UCSD-AML1 (cell line): ENCODE data around the gene WIPI1.
A peak's percentile ranks its signal among the peaks of the same experiment; 100 is the strongest.
"Not testable (repeated sequence)": the region's sequence is repeated elsewhere in the genome, so short reads cannot be mapped to it uniquely, and the experiment has no call there.

Experiments used
- DNase-seq: peaks from one replicate; lab custom pipeline; 2025; ENCODE audit not compliant: unreplicated experiment; lab: John Stamatoyannopoulos, UW

WIPI1 gene, protein sequence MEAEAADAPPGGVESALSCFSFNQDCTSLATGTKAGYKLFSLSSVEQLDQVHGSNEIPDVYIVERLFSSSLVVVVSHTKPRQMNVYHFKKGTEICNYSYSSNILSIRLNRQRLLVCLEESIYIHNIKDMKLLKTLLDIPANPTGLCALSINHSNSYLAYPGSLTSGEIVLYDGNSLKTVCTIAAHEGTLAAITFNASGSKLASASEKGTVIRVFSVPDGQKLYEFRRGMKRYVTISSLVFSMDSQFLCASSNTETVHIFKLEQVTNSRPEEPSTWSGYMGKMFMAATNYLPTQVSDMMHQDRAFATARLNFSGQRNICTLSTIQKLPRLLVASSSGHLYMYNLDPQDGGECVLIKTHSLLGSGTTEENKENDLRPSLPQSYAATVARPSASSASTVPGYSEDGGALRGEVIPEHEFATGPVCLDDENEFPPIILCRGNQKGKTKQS

GRCh38 chr17:68457168-68457538 is at the start of gene WIPI1:
Gene WIPI1, minus strand, starts transcription at chr17:68457496. Its CDS starts 75 bp downstream, at chr17:68457421.
- no peak for DNase-seq

DNA sequence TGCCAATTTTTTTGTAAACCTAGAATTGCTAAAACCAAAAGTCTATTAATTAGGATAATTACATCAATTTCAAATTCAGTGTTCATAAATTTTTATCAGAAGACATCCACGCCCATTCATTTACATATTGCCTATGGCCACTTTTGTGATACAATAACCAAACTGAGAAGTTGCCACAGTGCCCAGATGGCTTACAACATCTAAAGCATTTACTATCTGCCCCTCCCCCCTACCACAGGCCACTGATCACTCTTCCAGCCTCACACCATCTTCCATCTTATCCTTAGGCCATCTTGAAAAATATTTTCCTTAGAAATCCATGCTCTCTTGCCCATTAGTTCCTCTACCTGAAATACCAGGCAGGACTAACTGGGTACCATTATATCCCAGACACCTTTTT is 48.7 kb upstream of the WIPI1 start:
- no peak for DNase-seq

DNA sequence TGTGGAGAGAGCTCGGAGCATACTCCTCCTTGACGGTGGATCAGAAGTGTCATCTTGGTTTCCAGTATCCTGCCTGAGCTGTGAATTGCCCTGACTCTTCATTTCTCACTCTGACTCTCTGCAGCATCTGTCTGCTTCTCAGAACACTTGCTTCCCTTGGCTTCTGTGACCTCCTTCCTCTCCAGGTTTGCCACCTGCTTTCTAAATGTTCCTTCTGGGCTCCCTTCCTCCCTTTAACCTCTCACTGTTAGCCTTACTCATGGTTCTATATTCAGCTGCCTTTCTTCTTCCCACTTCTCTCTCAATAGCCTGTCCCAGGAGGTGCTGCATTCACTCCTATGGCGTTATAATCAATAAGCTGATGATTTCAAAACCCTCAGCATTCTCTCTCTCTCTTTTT is 43.8 kb upstream of the WIPI1 start:
- no peak for DNase-seq

- DNase-seq, result no peak
Measured at GRCh38 chr17:68499587-68499986, 42.3 kb upstream of the WIPI1 start.

DNA sequence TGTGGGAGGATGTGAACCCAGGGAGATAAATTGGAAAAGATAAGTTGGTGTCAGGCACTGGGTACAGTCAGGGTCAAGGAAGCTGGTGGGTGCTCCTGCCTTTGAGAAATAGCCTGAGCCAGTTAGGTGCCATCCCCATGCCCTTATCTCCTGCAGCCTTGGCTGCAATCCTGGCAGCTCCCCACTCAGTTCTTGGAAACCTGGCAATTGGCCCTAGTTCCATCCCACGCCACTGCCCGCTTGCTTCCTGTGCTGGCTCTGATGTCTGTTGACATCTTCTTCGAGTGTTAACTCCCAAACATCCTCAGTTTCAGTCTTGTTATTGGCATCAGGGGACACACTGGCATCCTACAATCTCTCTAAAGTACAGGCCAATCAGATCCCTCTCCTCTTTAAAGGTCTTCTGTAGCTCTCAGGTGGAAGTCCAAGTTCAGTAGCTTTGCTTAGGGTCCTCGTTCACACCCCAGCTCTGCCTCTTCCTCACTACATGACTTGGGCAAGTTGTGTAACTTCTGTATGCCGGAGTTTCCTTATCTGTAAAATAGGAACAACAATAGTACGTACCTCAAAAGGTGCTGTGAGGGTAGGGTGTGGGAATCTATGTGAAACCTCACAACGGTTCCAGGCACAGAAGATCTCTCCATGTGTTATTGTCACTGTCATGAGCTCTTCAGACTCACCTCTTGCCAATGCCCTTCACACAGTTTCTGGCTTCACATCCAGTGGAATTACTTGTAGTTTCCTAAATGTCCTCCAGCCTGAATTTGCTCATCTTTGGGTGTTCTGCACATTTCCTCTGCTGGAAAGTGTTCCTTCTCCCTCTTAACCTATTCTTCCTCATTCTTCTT is 41.4 kb upstream of the WIPI1 start:
- peak; percentile 26 for DNase-seq

DNA sequence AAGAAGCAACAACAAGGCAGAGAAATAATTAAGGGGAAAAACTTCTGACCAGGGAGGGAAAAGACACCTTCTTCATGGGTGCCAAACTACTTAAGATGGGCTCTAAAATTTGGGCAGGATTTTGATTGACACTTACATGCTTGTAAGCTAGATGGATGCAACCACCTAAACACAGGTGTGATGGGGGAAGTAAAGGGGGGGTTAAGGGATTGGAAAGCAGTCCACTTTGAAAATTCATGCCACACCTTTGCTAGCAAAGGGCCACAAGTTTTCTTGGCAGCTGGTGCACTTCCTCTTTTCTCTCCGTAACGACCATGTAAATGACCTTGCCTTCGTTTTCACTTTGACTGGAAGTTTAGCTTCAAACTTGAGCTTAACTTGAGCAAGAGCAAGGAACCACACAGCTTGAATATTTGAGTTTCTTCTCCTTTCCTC is 40.6 kb upstream of the WIPI1 start:
- DNase-seq, result no peak

DNA sequence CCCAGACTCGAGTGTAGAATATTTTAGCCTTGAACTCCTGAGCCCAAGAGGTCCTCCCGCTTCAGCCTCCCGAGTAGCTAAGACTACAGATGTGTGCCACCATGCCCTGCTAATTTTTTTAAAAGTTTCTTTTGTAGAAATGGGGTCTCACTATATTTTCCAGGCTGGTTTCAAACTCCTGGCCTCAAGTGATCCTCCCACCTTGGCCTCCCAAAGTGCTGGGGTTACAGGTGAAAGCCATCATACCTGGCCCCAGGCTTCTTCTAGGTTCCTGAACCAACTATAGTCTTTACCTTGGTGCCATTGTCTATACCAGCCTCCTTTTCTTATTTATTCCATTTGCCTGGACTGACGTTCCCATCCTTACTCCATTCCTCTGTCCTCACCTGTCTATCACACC is 37.8 kb upstream of the WIPI1 start:
- DNase-seq, result no peak

GRCh38 chr17:68492394-68493054 is 35.2 kb upstream of the WIPI1 start:
- not testable (repeated sequence) for DNase-seq

- DNase-seq, result peak; percentile 57
Measured at GRCh38 chr17:68491381-68492231, 34.3 kb upstream of the WIPI1 start.

DNA sequence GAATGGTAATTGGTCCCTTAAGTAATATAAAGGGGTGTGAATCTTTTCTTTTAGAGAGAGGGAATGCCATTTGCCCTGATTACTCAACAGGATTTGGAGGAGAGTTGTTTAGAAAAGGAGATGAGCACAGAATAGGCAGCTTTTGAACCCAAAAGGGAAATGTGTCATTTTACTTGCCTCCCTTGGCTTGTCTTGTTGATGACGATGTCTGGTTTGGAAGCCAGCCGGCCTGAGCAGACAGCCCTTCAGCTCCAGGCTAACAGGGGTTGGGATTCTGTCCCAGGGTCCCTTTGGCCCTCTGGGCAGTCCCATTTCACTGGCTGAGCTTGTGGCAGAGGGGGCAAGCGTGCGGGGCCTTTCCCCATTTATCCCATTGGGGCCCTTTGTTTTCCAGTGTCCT is 32.6 kb upstream of the WIPI1 start:
- no peak for DNase-seq

DNA sequence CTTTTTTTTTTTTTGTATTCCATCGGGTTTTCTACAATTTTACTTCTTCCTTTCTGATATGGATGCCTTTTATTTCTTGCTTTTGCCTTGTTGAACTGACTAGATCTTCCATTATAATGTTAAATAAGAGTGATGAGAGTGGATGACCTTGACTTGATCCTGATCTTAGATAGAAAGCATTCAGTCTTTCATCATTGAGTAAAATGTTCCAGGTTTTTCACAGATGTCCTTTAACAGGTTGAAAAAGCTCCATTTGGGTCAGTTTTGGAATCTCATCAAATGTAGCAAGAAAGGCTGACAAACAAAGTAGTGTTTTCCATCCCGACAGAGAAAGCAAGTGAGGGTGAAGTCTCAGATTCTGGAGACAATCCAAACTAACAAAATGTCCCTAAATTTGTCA is 27.2 kb upstream of the WIPI1 start:
- no peak for DNase-seq

GRCh38 chr17:68482576-68483041 is 25.3 kb upstream of the WIPI1 start:
- DNase-seq, result no peak

- DNase-seq, result no peak
Measured at GRCh38 chr17:68480885-68481284, 23.6 kb upstream of the WIPI1 start.

DNA sequence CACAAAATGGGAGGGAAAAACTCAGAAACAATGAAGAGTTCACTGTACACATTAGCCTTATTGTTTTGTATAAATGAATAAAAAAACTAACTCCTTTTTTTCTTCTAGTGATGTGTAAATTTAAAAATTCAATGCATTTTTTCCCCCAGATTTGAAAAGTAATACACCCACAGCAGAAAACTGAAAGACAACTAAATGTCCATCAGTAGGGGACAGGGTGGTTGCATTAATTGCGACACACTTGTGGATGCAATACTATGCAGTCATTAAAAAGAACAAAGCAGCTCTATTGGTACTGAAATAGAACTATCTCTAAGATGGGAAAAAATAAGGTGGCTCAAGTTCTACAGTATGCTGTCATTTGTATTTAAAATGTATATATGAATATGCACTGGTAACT is 13.7 kb upstream of the WIPI1 start:
- DNase-seq, result no peak

DNA sequence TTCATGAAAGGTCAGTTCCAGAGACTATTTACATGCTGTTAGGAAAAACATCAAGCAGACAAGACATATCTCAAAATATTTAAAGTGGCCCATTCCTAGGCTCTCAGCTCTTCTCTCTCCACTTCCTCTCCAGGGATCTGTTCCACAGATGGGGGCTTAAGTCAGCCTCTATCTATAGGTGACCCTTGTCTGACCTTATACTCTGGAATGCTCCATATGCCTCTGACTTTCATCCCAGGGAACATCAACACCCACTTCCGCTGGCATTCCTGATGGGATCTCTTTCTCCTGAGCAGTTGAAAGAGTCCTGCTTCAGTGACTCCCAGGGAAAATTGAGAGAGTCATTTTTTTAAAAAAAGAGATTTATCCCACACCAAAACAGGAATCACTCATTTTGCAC is 11.5 kb upstream of the WIPI1 start:
- DNase-seq, result no peak

GRCh38 chr17:68468334-68468733 is 11.0 kb upstream of the WIPI1 start:
- no peak for DNase-seq

- DNase-seq, result no peak
Measured at GRCh38 chr17:68463211-68464019, 6.1 kb upstream of the WIPI1 start.

DNA sequence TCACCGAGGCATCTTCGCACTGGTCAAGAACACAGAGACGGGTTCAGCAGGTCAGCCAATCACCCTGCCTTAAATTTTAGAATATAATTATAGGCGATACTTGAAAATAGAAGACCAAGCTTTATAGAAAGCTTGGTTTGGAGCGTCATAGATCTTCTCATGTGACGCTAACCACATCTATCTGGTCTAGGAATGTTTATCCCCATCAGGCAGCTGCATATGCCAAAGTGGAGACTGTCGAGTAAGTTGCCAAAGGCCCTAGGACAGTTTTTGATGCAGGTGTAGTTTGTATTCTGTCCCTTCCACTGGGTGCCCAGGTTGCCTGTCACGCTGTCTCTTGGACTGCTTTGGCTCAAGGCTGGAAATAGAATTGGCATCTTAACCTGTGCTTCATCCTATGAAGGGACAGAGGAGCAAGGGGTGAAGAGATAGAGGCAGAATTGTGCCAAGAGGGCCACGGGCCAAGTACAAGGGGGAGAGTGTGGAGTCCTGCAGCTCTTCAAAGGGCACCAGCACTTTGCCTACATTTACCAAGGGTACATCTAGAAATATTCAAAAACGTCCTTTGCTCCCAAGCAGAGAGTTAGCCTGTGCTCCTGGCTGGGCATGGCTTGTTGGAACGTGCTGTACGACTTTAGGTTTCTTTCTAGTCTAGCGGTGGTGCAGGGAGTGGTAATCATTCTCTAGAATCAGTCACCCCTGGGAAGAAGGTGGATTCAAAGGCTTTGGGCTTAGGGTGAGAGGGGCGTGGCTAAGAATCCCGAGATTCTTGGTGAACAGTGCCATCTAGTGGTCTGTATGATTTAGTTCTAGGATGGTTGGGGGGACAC is 5.3 kb upstream of the WIPI1 start:
- DNase-seq, result peak; percentile 72

GRCh38 chr17:68461589-68461988 is 4.3 kb upstream of the WIPI1 start:
- peak; percentile 62 for DNase-seq
